Uterus (tissue), 2 donors: Measurements from ENCODE around the gene KCTD21.

ENCODE experiments used
- CTCF ChIP-seq, 4 experiments: fragments of 200-600 bp in 2 of 4; fragments of 450-650 bp in 2 of 4; sonication (generic) in 2 of 4; IDR thresholded peaks; one replicate each; pipeline ENCODE4 v1.5.1; 2016 to 2019; ENCODE audit warnings: antibody characterized with exemption in 4 of 4, mild to moderate bottlenecking in 2 of 4, moderate library complexity in 1 of 4
- POLR2A ChIP-seq, 2 donors: fragments of 450-650 bp; IDR thresholded peaks; one replicate each; pipeline ENCODE4 v1.6.1; 2016; ENCODE audit warnings: antibody characterized with exemption in 2 of 2, mild to moderate bottlenecking in 1 of 2, moderate library complexity in 1 of 2

DNA sequence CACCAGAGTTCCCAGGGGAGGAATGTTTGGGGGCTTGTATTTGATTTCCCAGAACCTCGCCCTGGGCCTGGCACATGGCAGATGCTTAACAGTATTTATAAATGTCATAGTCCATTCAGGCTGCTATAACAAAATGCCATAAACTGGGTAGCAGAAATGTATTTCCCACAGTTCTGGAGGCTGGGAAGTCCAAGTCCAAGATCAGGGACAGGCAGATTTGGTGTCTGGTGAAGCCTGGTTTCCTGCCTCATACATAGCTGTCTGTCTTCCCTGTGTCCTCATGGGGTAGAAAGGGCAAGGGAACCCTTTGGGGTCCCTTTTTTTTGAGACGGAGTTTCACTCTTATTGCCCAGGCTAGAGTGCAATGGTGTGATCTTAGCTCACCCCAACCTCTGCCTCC, 24.0 kb downstream of the KCTD21 start:
- TF ChIP-seq CTCF (IDR thresholded peaks at IDR 0.05) (no peak), POLR2A (IDR thresholded peaks at IDR 0.05) (no peak)
